ENCODE data around the gene SLC2A13. TPM values are rescaled to one million over a fixed set of nuclear protein-coding genes. Genes with fewer than 3 reads are reported as not detected.

The SLC2A13 gene
- total and polyA plus RNA-seq, 10 of the 15 experiments (the other 5 are each of a cell fraction or from before 2014, with no cell fraction given), result 0.05 to 3.7 (median 0.25) TPM

- TF ChIP-seq CREM (IDR thresholded peaks at IDR 0.05; ENCODE audit: low read depth) (no peak), SIX5 (IDR thresholded peaks at IDR 0.05; ENCODE audit: low read depth, low read length, severe bottlenecking) (no peak), WRNIP1 (IDR thresholded peaks at IDR 0.05; ENCODE audit: borderline replicate concordance, low read depth, low read length) (no peak), ZNF207 (IDR thresholded peaks at IDR 0.05; ENCODE audit: borderline replicate concordance) (no peak), ZBTB33 (IDR thresholded peaks at IDR 0.05) (no peak), PML (IDR thresholded peaks at IDR 0.05; ENCODE audit: low read length) (no peak), SRF (IDR thresholded peaks at IDR 0.05; ENCODE audit: low read depth in 2 of 2, low read length in 2 of 2) (no peak)
- TF ChIP-seq, protein P1, sequence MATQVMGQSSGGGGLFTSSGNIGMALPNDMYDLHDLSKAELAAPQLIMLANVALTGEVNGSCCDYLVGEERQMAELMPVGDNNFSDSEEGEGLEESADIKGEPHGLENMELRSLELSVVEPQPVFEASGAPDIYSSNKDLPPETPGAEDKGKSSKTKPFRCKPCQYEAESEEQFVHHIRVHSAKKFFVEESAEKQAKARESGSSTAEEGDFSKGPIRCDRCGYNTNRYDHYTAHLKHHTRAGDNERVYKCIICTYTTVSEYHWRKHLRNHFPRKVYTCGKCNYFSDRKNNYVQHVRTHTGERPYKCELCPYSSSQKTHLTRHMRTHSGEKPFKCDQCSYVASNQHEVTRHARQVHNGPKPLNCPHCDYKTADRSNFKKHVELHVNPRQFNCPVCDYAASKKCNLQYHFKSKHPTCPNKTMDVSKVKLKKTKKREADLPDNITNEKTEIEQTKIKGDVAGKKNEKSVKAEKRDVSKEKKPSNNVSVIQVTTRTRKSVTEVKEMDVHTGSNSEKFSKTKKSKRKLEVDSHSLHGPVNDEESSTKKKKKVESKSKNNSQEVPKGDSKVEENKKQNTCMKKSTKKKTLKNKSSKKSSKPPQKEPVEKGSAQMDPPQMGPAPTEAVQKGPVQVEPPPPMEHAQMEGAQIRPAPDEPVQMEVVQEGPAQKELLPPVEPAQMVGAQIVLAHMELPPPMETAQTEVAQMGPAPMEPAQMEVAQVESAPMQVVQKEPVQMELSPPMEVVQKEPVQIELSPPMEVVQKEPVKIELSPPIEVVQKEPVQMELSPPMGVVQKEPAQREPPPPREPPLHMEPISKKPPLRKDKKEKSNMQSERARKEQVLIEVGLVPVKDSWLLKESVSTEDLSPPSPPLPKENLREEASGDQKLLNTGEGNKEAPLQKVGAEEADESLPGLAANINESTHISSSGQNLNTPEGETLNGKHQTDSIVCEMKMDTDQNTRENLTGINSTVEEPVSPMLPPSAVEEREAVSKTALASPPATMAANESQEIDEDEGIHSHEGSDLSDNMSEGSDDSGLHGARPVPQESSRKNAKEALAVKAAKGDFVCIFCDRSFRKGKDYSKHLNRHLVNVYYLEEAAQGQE (IDR thresholded peaks at IDR 0.05; ENCODE audit: low read depth, low read length), result no peak
- TF ChIP-seq, protein P2, sequence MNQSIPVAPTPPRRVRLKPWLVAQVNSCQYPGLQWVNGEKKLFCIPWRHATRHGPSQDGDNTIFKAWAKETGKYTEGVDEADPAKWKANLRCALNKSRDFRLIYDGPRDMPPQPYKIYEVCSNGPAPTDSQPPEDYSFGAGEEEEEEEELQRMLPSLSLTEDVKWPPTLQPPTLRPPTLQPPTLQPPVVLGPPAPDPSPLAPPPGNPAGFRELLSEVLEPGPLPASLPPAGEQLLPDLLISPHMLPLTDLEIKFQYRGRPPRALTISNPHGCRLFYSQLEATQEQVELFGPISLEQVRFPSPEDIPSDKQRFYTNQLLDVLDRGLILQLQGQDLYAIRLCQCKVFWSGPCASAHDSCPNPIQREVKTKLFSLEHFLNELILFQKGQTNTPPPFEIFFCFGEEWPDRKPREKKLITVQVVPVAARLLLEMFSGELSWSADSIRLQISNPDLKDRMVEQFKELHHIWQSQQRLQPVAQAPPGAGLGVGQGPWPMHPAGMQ (IDR thresholded peaks at IDR 0.05; ENCODE audit: borderline replicate concordance), result no peak
Observed at GRCh38 chr12:39795481-39795880, 310.4 kb downstream of the SLC2A13 start (continued).

Measured in GM12878 (cell line).